Sigmoid colon (tissue), 4 donors: Measurements from ENCODE around the gene SLIT1.

Source experiments
- CTCF ChIP-seq, 4 experiments: fragments of 450-650 bp in 3 of 4; fragments of 200-600 bp in 1 of 4; IDR thresholded peaks; one replicate each; pipeline ENCODE4 v1.5.1; 2016 to 2019; ENCODE audit warnings: antibody characterized with exemption in 4 of 4, mild to moderate bottlenecking in 3 of 4, moderate library complexity in 2 of 4
- POLR2AphosphoS5 ChIP-seq, 4 donors: sonication (generic); formaldehyde crosslinking; IDR thresholded peaks; one replicate each; pipeline ENCODE4 v1.6.1; 2017; ENCODE audit warnings: antibody characterized with exemption in 4 of 4

GRCh38 chr10:97063983-97064837, 121.5 kb downstream of the SLIT1 start:
- TF ChIP-seq CTCF (IDR thresholded peaks at IDR 0.05) (no peak), POLR2AphosphoS5 (IDR thresholded peaks at IDR 0.05) (no peak)
